HG02840 (cell line): ENCODE data around the gene RSPH9.

Source experiments
- ATAC-seq: cut with Tn5 transposase; IDR thresholded peaks from one replicate; pipeline ENCODE4 v1.9.1; 2021; ENCODE audit warnings: mild to moderate bottlenecking, moderate library complexity, moderate number of reproducible peaks; ENCODE audit not compliant: unreplicated experiment, low FRiP score

The RSPH9 gene, protein sequence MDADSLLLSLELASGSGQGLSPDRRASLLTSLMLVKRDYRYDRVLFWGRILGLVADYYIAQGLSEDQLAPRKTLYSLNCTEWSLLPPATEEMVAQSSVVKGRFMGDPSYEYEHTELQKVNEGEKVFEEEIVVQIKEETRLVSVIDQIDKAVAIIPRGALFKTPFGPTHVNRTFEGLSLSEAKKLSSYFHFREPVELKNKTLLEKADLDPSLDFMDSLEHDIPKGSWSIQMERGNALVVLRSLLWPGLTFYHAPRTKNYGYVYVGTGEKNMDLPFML

DNA sequence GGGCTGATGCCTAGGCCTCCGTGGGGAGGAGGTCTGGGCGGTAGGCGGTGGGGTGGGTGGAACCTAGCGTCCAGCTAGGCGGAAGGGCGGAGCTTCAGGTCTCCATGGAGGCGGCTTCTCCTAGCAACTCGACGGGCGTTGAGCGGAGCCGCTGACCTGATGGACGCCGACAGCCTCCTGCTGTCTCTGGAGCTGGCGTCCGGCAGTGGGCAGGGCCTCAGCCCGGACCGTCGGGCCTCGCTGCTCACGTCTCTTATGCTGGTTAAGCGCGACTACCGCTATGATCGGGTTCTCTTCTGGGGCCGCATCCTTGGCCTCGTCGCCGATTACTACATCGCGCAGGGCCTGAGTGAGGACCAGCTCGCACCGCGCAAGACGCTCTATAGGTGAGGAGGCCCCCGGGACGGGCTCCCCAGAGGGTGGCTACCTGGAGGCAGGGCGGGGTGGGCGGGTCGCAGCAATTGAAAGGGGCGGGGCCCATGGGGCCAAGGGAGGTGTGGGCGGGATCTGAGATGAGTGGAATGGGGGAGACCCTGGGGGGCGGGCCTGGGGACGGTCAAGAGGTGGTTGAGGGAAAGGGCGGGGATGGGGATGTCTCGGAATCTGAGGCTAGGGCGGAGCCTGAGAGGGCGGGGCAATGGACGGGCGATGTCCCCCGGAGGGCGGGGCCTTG, at the start of gene RSPH9:
Gene RSPH9, plus strand, starts transcription at position 97 of the 673 bp plus-strand sequence. Its CDS starts 63 bp downstream, at position 160.
- no peak for ATAC-seq

DNA sequence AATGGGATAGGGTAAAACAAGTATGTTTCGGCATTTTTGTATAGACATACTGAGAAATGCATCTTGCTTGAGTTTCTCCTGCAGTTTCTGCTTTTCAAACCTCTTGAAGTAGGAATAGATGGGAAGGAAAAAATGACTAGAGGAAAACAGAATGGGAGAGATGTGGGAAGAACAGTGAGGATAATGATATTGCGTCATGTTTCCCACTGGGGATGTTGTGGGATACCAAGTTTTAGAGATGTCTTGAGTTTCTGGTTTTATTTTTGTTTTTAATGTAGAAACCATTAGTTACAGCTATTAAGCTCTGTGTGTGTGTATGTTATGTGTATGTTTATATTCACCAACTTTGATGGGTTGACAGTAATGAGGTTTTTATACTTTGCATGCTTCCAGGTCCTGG, 44.2 kb upstream of the RSPH9 start:
- ATAC-seq, result no peak

DNA sequence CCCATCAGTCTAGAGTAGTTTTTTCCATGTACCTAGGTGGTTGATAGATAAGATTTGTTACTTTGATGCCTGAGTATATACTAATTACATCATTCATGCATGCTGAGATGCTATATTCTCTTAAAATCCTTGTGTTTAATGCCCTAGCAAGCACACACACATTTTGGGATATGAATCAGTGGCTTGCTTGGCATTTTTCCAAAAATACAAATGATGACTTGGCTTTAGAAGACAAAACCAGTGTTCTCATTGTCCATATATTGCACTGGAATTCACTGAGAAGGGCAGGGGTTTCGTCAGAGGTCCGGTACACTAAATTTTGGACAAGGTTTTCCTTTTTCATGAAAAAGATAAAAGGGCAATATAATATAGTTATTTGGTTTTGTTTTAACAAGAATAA, 40.7 kb upstream of the RSPH9 start:
- no peak for ATAC-seq

DNA sequence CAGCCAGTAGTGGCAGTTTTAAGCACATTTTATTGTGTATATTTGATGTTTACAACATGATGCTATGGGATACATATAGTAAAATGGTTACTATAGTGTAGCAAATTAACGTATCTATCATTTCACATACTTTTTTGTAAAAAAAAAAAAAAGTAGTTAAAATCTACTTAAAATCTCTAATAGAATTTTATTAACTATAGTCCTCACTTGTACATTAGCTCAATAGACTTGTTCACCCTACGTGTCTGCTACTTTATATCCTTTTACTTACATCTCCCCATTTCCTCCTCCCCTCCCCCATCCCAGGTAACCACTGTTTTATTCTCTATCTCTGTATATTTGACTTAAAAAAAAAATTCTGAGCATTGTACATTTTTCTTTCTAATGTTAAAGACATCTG, 38.8 kb upstream of the RSPH9 start:
- ATAC-seq, result no peak

DNA sequence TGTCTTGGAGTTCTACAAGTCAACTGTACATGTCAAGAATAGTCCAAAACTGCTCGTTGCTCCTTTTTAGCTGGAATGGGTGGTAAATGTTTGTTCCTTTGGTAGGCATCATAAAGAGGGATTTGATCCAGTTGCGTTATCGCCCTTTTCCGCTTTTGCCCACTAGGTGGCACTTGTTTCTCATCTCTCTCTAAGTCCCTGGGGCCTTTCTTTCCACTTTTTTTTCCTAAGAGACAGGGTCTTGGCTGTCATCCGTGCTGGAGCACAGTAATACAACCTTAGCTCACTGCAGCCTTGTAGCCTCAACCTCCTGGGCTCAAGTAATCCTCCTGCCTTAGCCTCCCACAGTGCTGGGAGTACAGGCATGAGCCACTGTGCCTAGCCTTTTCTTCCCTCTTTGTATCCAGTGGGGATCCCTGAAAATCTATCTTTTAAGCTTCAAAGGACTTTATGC, 36.5 kb upstream of the RSPH9 start:
- no peak for ATAC-seq

DNA sequence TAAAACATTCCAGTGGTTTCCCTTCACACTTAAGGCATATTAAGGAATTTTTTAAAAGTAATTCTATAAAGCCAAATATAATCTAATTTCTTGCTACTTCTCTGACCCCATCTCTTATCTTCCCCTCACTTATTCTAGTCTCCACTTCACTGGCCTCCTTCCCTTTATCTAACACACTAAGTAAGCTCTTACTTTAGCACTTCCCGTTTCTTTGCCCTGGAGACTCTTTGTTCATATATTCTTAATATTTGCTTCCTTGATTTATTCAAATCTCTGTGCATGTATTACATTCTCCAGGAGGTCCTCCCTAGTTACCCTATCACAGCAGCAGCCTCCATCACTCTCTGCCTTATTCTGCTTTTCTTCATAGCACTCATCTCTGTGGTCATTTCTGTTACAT, 36.0 kb upstream of the RSPH9 start:
- ATAC-seq, result no peak

DNA sequence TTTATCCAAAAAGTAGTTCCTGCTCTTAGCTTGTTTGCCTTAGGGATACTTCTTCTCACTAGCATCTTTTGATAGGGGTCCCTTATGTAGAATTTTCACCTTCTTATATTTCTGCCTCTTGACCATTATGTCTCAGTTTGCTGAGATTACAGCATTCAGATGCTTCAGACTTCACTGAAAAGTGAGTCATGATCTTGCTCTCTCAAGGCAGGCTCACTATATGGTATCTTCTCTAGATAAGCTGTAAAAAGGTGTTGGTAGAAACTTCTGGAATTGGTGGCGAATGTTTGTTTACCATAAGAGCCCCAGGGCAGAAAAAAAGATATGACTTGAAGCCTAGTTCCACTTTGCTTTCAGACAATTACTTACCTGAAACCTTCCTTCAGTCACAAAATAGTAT, 35.4 kb upstream of the RSPH9 start:
- ATAC-seq, result no peak

DNA sequence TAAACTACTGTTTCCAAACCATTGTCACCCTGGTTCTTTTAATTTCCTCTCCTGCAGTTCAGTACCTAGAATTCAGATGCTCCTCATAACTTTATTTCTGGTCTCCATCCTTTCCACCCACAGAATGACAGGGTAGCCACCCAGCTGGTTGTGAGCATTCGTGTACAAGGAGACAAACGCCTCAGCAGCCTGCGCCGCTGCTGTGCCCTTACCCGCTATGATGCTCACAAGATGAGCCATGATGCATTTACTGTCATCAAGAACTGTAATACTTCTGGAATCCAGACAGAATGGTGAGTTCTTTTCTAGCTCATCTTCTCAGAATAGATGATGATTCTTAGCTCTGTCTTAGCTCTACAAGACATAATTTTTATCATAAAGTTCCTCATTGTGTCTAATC, 34.4 kb upstream of the RSPH9 start:
- no peak for ATAC-seq

DNA sequence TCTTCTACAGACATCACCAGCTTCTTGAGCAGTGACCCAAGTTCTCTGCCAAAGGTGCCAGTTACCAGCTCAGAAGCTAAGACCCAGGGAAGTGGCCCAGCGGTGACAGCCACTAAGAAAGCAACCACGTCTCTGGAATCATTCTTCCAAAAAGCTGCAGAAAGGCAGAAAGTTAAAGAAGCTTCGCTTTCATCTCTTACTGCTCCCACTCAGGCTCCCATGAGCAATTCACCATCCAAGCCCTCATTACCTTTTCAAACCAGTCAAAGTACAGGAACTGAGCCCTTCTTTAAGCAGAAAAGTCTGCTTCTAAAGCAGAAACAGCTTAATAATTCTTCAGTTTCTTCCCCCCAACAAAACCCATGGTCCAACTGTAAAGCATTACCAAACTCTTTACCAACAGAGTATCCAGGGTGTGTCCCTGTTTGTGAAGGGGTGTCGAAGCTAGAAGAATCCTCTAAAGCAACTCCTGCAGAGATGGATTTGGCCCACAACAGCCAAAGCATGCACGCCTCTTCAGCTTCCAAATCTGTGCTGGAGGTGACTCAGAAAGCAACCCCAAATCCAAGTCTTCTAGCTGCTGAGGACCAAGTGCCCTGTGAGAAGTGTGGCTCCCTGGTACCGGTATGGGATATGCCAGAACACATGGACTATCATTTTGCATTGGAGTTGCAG, 31.0 kb upstream of the RSPH9 start:
- ATAC-seq, result no peak

DNA sequence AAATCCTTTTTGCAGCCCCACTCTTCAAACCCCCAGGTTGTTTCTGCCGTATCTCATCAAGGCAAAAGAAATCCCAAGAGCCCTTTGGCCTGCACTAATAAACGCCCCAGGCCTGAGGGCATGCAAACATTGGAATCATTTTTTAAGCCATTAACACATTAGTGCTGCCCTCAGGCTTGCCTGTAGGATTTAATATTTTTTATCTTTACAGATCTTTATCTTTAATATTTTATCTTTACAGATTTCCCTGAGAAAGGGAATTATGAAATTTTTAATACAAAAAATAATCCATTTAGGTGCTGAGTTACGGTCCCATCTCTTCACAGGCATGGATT, 30.5 kb upstream of the RSPH9 start:
- ATAC-seq, result no peak

DNA sequence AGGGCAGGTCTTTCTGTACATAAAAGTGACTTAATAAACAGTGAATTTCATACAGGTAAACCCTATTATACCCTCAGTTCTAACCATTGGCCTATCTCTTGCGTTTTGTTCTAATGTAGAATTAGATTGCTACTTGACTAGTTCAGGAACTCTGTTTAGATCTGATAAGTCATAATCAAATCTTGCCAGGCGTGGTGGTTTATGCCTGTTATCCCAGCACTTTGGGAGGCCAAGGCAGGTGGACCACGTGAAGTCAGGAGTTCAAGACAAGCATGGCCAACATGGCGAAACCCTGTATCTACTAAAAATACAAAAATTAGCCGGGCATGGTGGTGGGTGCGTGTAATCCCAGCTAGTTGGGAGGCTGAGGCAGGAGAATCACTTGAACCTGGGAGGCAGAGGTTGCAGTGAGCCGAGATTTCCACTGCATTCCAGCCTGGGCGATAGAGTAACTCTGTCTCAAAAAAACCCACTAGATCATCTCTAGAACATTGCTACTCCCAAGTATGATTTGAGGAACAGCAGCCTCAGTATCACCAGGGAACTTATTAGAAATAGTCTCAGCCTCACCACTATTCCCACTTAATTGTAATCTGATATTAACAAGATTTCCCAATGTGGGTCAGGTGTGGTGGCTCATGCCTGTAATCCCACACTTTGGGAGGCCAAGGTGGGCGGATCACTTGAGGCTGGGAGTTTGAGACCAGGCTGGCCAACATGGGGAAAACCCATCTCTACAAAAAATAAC, 27.9 kb upstream of the RSPH9 start:
- ATAC-seq, result no peak

DNA sequence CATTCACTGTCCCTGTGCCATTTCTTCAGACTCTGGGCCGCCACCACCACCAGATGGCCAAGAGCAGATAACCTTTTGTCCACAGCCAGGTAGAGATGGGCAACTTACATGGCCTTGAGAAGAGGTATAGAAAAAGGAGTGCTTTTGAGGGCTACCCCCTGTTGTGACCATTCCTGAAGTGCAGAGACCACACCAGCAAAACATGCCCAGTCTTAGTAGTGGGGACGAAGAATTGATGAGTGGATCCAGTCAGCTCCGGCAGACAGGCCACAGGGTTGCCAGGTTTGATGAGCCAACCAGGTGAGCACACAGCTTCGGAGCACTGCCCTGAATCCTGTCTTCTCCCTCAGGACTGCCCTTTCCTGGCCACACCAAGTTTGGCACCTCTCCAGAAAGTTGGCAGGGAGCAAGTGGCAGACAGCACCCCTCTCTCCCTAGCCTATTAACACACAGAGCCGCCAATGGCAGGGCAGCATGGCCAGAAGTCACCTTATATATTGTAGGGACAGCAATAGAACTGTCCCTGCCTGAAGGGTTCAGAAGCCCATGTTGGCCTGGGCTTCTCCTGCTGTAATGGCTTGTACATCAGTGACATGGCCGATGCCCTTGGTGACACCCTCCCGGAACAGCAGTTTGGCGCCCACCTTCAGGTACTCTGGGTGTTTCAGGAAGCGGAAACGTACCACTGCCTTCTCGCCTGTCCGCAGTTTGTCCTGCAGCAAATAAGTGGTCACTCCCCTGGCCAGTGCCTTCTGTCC, 23.6 kb upstream of the RSPH9 start:
- no peak for ATAC-seq

DNA sequence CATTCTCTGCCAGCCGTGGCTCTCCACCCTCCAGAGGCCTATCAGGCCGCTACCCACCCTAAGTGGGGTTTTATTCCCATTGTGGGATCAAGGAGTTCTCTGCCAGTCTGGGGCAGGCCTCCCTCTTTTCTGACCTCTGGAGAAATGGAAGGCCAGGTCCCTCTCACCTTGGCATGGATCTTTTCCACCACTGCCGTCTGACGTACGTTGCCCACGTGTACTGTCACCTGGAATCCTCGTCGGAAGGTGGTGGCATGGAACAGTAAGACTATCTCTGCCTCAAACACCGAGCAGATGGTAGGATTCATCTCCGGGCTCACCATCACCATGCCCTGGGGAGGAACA, 23.0 kb upstream of the RSPH9 start:
- ATAC-seq, result no peak

DNA sequence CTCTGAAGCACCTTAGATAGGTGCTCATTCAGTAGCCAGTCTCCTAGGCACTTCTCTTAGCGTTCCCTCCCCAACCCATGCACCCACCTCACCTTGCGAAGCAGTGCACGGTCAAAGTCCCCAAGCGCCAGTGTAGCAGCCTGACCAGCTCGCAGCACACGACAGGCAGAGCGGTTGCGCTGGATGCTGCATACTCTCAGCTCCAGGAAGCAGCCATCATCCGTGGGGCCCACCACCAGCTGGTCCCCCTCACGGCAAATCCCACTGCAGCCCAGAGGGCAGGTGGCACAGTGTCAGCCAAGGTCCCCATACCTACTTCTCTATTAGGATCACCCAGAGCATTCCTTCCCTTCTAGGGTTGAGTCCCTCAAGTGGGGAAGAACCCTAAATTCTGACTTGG, 22.3 kb upstream of the RSPH9 start:
- ATAC-seq, result no peak

DNA sequence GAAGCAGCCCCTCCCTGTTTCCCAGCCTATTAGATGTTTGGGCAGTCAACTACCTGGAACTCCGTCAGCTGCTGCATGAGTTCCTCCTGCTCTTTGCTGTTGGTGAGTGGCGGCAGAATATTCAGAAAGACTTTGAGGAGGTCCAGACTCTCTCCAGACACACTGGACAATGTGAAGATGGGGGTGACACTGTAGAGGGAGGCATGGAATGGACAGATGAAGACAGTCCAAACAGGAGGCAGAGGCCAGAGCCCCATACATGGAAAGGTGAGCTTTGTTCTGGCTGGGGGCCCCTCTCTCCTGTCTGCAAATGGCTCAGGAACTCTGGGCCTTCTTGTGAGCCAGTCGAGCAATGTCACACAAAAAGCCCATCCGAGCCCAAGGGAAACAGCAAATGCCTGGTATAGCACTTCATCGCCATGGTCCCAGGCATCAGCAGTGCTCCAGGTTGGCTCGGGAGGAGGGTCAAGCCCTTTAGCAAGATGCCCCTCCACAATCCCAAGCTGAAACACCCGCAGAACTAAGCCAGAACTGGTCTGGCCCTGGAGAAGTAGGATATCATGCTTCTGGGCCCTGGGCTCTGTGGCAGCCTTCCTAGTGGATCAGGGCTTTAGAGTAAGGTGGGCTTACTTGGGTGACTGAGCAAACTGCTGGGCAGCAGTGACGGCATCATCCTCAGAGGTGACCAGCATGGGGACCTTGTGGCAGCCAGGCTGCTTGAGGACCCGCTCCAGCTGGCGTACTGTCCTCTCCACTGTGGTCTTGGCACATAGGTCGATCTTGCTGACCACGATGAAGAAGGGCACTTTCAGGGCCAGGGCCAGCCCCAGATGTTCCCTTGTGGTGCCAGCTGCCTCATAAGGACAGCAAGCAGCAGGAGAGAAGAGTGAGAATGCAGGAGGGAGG, 20.7 kb upstream of the RSPH9 start:
- ATAC-seq, result no peak

DNA sequence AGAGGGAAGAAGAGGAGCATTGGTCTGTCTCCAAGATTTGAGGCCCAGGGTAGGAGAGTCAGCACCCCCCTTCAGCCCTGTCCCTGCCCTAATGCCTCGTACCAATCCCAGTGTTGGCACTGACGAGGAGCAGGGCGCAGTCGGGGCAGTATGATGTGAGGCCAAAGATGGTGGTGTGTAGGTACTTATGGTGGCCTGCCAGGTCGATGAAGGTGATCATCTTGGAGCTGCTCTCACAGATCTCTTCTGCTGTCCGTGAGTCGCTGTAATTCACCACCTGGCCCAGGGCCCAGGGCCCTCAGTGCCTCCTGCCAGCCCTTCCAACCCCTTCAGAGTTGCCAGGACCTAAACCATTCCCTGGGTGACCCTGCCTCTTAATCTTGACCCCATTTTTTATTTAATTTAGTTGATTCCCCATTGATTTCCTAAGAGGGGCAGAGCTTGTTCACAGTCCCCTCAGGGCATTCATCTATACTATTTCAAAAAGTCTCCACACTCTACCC, 20.0 kb upstream of the RSPH9 start:
- no peak for ATAC-seq

DNA sequence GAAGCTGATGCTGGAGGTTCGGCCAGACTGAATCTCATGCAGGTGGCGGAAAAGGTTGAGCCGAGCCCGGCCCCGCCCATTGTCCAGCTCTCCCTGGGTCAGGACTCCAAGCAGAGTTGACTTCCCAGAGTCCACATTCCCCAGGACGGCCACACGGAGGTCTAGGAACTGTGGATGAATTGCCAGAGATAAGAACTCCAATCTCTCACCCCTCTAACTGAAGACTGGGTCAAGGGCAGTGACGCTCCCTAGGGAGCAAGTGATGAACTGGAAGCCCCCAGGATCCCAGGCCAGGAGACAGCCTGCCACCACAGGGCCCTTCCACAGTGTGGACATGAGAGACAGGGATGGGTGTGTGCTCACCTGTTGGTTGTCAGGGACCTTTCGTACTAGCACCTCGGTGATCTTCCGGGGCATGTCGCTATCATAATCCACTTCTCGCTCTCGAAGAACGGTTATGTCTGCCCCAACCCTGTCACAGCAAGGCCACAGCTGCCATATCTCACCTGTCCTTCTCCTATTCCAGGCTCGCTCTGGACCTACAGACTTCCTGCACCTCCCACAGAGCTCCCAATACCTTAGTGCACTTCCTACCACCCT, 19.3 kb upstream of the RSPH9 start:
- no peak for ATAC-seq

DNA sequence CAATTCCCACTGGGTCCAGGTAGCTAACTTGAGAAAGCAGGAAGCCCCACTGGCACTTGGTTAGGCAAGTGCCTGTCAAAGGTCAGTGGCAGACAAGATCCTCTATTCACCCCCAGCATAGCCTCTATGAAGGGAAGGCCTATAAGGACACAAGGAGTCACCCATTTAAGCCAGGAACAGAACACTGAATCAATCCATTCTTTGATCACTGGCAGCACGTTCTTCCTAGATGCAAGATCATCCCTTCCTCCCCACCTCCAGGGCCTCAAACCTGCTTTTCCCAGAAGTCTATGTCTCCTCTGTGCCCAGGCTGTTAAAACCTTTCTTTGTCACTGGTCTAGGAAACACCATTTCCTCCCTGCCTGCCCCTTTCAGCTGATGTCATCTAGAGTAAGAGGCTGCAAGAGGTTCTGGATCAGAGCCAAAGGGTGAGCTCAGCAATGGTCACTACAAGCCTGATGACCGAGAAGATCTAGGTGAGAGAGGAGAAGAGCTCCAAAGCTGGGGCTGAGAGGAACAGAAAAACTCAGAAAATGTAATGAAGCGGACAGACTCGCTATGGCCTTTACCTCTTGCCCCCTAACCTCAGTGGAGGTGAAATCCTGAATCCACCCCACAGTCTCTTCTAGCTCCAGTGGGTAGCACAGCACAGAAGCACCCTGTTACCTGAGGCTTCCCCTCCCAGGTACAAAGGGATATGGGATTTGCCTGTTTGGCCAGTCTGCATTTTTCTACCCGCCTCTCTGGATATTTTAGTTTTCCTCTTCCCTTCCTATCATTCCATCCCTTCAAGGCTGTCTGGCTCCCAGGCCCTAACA, 17.6 kb upstream of the RSPH9 start:
- ATAC-seq, result no peak
